ENCODE data around the gene ZNF512. TPM values are rescaled to one million over a fixed set of nuclear protein-coding genes. Genes with fewer than 3 reads are reported as not detected.

Gene ZNF512
- total and polyA plus RNA-seq, 2 donors (not counting 1 experiment from before 2014, with no cell fraction given), result 33.3 to 72.3 TPM

DNA sequence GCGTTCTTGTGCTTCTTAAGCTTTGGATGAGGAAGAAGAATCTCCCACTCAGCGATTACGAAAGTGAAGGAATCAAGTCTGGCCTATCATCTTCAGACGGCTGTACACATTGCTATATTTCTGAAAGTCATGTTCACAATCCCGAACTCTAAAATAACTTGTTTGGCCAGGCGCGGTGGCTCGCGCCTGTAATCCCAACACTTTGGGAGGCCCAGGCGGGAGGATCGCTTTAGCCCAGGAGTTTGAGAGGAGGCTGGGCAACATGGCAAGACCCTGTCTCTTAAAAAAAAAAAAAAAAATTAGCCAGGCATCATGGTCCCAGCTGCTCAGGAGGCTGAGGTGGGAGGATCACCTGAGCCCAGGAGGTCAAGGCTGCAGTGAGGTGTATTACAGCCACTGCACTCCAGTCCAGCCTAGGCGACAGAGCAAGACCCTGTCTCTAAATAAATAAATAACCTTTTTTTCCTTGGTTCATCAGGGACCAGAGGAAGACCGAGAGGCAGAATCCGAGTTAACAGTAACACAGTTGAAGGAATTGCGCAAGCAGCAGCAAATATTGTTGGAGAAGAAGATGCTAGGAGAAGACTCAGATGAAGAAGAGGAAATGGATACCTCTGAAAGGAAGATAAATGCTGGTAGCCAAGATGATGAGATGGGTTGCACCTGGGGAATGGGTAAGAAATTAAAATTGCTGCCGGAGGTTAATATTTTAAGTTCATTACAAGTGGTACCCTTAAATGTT, 82.0 kb downstream of the ZNF512 start:
- Histone ChIP-seq H3K36me3 (replicated peaks in 1 of 2; ENCODE audit: control extremely low read depth in 1 of 2, control insufficient read depth in 1 of 2, extremely low read depth in 1 of 2, insufficient read depth in 2 of 2, low read length in 1 of 2) (peaks cover 9 to 42% of the 10 kb centered on the region in 2 experiments), H2AFZ (ENCODE audit: insufficient read depth, low read depth, low read length, poor library complexity, severe bottlenecking) (peak overlapping the region; percentile 99), H3K9ac (ENCODE audit: low read length) (peak overlapping the region; percentile 98), H3K79me2 (ENCODE audit: control insufficient read depth, insufficient read depth, low read length) (peaks cover 42% of the 10 kb centered on the region), H4K20me1 (ENCODE audit: control insufficient read depth, insufficient read depth, low read length, poor library complexity, severe bottlenecking) (no peaks in the 10 kb centered on the region), H3K4me3 (ENCODE audit: control extremely low read depth in 1 of 5, extremely low read depth in 1 of 5, insufficient read depth in 1 of 5, low read depth in 2 of 5, low read length in 4 of 5) (peak overlapping the region; percentile 75 to 100 (median 97)), H3K4me1 (ENCODE audit: control insufficient read depth in 2 of 2, insufficient read depth in 2 of 2, low read length in 2 of 2) (peaks cover 19 to 23% of the 10 kb centered on the region in 2 donors), H3K4me2 (replicated peaks; ENCODE audit: low read depth, low read length, poor library complexity, severe bottlenecking) (peak overlapping the region; percentile 96), H3K27ac (ENCODE audit: low read length in 2 of 2) (peak overlapping the region in 1 of 2 donors; percentile 99), H3K9me3 (ENCODE audit: control extremely low read depth in 1 of 3, control insufficient read depth in 2 of 3, insufficient read depth in 1 of 3, low read length in 2 of 3) (peaks cover 0 to 3% (median 0%) of the 10 kb centered on the region in 3 donors), H3K27me3 (replicated peaks in 1 of 4; ENCODE audit: control extremely low read depth in 1 of 4, control insufficient read depth in 3 of 4, insufficient read depth in 4 of 4, low read length in 3 of 4) (no peaks in the 10 kb centered on the region)
- Mint-ChIP-seq H3K27ac (peak overlapping the region; percentile 99), H3K4me1 (peaks cover 40% of the 10 kb centered on the region), H3K27me3 (no peaks in the 10 kb centered on the region), H3K4me3 (peak overlapping the region; percentile 99), H3K9me3 (ENCODE audit: insufficient read depth) (no peaks in the 10 kb centered on the region)
- CTCF ChIA-PET, result interaction anchor here (2.3 to 5.0 kb wide), 2 partner anchors 17 to 19 kb away, joined by 22 to 52 read pairs; no protein-coding TSS in a partner anchor
- no peak for ATAC-seq (ENCODE audit: low read depth)
- POLR2A ChIA-PET, result interaction anchor here (1.6 kb wide), 1 partner anchor 294 kb away, joined by 4 read pairs; the partner anchor contains the start of gene SNX17
- intact Hi-C loops (cut with micrococcal nuclease), result loop anchor here (10.0 kb wide), 1 partner anchor 80 kb away; the partner anchor contains the start of gene ZNF512
- TF ChIP-seq EZH2 (IDR thresholded peaks at IDR 0.05; ENCODE audit: borderline replicate concordance, insufficient read depth, low read depth, low read length, poor library complexity, severe bottlenecking), result no peak
- TF ChIP-seq, protein P1, sequence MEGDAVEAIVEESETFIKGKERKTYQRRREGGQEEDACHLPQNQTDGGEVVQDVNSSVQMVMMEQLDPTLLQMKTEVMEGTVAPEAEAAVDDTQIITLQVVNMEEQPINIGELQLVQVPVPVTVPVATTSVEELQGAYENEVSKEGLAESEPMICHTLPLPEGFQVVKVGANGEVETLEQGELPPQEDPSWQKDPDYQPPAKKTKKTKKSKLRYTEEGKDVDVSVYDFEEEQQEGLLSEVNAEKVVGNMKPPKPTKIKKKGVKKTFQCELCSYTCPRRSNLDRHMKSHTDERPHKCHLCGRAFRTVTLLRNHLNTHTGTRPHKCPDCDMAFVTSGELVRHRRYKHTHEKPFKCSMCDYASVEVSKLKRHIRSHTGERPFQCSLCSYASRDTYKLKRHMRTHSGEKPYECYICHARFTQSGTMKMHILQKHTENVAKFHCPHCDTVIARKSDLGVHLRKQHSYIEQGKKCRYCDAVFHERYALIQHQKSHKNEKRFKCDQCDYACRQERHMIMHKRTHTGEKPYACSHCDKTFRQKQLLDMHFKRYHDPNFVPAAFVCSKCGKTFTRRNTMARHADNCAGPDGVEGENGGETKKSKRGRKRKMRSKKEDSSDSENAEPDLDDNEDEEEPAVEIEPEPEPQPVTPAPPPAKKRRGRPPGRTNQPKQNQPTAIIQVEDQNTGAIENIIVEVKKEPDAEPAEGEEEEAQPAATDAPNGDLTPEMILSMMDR (IDR thresholded peaks at IDR 0.05), result no peak
- no peak for DNase-seq
- WGBS (ENCODE audit: insufficient coverage), result 96% methylated on average over 12 of the region's 16 CpGs

DNA sequence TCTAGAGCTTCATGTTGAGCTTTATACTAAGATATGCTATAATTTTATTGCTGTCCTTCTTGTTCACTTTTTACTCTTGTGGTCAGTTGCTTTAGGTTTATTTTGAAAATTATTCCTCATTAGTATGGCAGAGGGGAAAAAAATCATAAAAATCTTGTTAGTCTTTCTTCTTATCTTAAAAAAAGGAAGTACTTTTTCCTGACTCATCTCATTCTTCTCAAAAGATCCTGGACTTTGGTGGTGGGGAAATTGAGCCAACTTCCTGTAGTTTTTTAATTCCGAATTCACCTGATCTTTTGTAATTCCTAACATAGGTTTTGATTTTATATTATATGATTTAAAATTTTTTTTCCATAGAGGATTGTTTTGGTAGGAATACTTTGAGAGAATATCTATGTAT, 84.6 kb downstream of the ZNF512 start:
- ATAC-seq (ENCODE audit: low read depth) (no peak), DNase-seq (no peak)
- Mint-ChIP-seq H3K27me3 (no peaks in the 10 kb centered on the region), H3K4me3 (no peak overlapping the region), H3K4me1 (peaks cover 28% of the 10 kb centered on the region), H3K27ac (no peak overlapping the region), H3K9me3 (ENCODE audit: insufficient read depth) (no peaks in the 10 kb centered on the region)
- Histone ChIP-seq H3K9ac (ENCODE audit: low read length) (no peak overlapping the region), H3K9me3 (ENCODE audit: control extremely low read depth in 1 of 3, control insufficient read depth in 2 of 3, insufficient read depth in 1 of 3, low read length in 2 of 3) (peaks cover 0 to 3% (median 0%) of the 10 kb centered on the region in 3 donors), H3K4me2 (replicated peaks; ENCODE audit: low read depth, low read length, poor library complexity, severe bottlenecking) (no peak overlapping the region), H3K36me3 (replicated peaks in 1 of 2; ENCODE audit: control extremely low read depth in 1 of 2, control insufficient read depth in 1 of 2, extremely low read depth in 1 of 2, insufficient read depth in 2 of 2, low read length in 1 of 2) (peaks cover 13 to 40% of the 10 kb centered on the region in 2 experiments), H2AFZ (ENCODE audit: insufficient read depth, low read depth, low read length, poor library complexity, severe bottlenecking) (no peak overlapping the region), H3K79me2 (ENCODE audit: control insufficient read depth, insufficient read depth, low read length) (peaks cover 28% of the 10 kb centered on the region), H3K27ac (ENCODE audit: low read length in 2 of 2) (no peak overlapping the region), H4K20me1 (ENCODE audit: control insufficient read depth, insufficient read depth, low read length, poor library complexity, severe bottlenecking) (no peaks in the 10 kb centered on the region), H3K4me1 (ENCODE audit: control insufficient read depth in 2 of 2, insufficient read depth in 2 of 2, low read length in 2 of 2) (peaks cover 17 to 20% of the 10 kb centered on the region in 2 donors), H3K27me3 (replicated peaks in 1 of 4; ENCODE audit: control extremely low read depth in 1 of 4, control insufficient read depth in 3 of 4, insufficient read depth in 4 of 4, low read length in 3 of 4) (no peaks in the 10 kb centered on the region), H3K4me3 (ENCODE audit: control extremely low read depth in 1 of 5, extremely low read depth in 1 of 5, insufficient read depth in 1 of 5, low read depth in 2 of 5, low read length in 4 of 5) (no peak overlapping the region)
- CTCF ChIA-PET, result interaction anchor here (5.0 kb wide), 1 partner anchor 15 kb away, joined by 52 read pairs; no protein-coding TSS in a partner anchor
- TF ChIP-seq, protein P1 (IDR thresholded peaks at IDR 0.05), result no peak
- no peak for TF ChIP-seq EZH2 (IDR thresholded peaks at IDR 0.05; ENCODE audit: borderline replicate concordance, insufficient read depth, low read depth, low read length, poor library complexity, severe bottlenecking)
- POLR2A ChIA-PET, result interaction anchor here (0.7 kb wide), 1 partner anchor 172 kb away, joined by 4 read pairs; no protein-coding TSS in a partner anchor
- intact Hi-C loops (cut with micrococcal nuclease), result loop anchor here (10.0 kb wide), 1 partner anchor 83 kb away; the partner anchor contains the start of gene ZNF512
- WGBS (ENCODE audit: insufficient coverage), result no CpG with 5 or more reads among the region's 1 CpG

Data from B cell (primary cell).